Iris pigment epithelial cell (primary cell): ENCODE measurements around the gene PPARG.
"Not testable (repeated sequence)": the region's sequence is repeated elsewhere in the genome, so short reads cannot be mapped to it uniquely, and the experiment has no call there.

Experiments used
- DNase-seq: peaks from one replicate; pipeline ENCODE4 v3.0.0-alpha.2; 2011; ENCODE audit warnings: low read depth

The PPARG gene

GRCh38 chr3:12461097-12461649 lies 172.3 kb downstream of the PPARG start:
- no peak for DNase-seq

- no peak for DNase-seq
Observed at GRCh38 chr3:12462159-12462947, 173.5 kb downstream of the PPARG start.

GRCh38 chr3:12463686-12464085 lies 174.8 kb downstream of the PPARG start:
- DNase-seq, result no peak

GRCh38 chr3:12464181-12464580 lies 175.3 kb downstream of the PPARG start:
- no peak for DNase-seq

- DNase-seq, result no peak
Observed at GRCh38 chr3:12465151-12465835, 176.4 kb downstream of the PPARG start.

GRCh38 chr3:12465836-12466225 lies 177.0 kb downstream of the PPARG start:
- no peak for DNase-seq

GRCh38 chr3:12467746-12468145 lies 178.9 kb downstream of the PPARG start:
- no peak for DNase-seq

GRCh38 chr3:12468276-12468675 lies 179.4 kb downstream of the PPARG start:
- DNase-seq, result no peak

- no peak for DNase-seq
Observed at GRCh38 chr3:12468757-12469156, 179.9 kb downstream of the PPARG start.

GRCh38 chr3:12469222-12469621 lies 180.4 kb downstream of the PPARG start:
- not testable (repeated sequence) for DNase-seq

- DNase-seq, result peak; percentile 23
Observed at GRCh38 chr3:12470111-12470510, 181.2 kb downstream of the PPARG start.

GRCh38 chr3:12470680-12471079 lies 181.8 kb downstream of the PPARG start:
- no peak for DNase-seq

- no peak for DNase-seq
Observed at GRCh38 chr3:12471241-12471640, 182.4 kb downstream of the PPARG start.

- DNase-seq, result no peak
Observed at GRCh38 chr3:12472000-12472610, 183.2 kb downstream of the PPARG start.

GRCh38 chr3:12472796-12473195 lies 183.9 kb downstream of the PPARG start:
- DNase-seq, result no peak

GRCh38 chr3:12473511-12473910 lies 184.6 kb downstream of the PPARG start:
- no peak for DNase-seq

GRCh38 chr3:12476238-12476897 lies 187.5 kb downstream of the PPARG start:
- DNase-seq, result peak; percentile 74

- no peak for DNase-seq
Observed at GRCh38 chr3:12477256-12477655, 188.4 kb downstream of the PPARG start.

GRCh38 chr3:12478326-12478725 lies 189.5 kb downstream of the PPARG start:
- no peak for DNase-seq

GRCh38 chr3:12479198-12479597 lies 190.3 kb downstream of the PPARG start:
- not testable (repeated sequence) for DNase-seq

- peak; percentile 45 for DNase-seq
Observed at GRCh38 chr3:12479919-12480427, 191.1 kb downstream of the PPARG start.

- peak; percentile 18 for DNase-seq
Observed at GRCh38 chr3:12483410-12483809, 194.5 kb downstream of the PPARG start.
